Measurements from ENCODE around the gene SYNE1.

Gene SYNE1

DNA sequence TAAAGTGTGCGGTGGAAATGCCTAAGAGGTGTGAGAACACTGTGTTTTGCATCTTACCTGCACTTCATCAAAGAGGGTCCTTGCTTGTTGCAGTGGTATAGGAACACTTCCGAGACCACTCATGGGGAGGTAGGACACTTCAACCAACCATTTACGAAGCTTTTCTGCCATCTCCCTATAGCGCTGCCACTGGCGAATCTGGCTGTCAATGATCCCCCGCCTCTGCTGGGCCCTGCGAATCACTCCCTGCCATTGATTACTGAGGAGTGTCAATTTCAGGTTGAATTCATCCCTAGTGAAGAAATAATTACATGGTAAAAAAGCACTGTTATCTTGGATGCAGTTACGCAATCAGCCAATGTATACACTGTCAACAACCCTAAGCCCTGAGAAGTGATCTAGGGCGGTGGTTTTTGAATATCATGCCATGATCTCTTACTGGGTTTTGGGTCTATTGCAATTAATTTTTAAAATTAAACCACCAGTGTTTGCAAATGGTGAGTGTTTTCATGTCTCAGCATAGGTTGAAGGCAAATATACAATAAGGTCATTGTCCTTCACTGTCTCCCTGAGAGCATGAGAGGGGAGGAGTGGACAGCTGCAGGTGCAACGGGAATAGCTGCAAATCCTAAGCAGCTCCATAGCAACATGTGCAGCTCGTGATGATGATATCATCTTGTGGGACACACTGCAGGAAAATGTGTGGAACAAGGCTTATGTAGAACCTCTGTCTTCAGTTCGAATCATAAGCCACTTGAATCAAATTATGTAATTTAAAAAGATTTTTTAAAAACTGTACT lies 429.0 kb downstream of the SYNE1 start:
- H3K27me3 ChIP-seq (ENCODE audit: insufficient read depth, low read depth, severe bottlenecking), result no peaks in the 10 kb centered on the region
- DNase-seq, result no peak
- TF ChIP-seq, protein P1, sequence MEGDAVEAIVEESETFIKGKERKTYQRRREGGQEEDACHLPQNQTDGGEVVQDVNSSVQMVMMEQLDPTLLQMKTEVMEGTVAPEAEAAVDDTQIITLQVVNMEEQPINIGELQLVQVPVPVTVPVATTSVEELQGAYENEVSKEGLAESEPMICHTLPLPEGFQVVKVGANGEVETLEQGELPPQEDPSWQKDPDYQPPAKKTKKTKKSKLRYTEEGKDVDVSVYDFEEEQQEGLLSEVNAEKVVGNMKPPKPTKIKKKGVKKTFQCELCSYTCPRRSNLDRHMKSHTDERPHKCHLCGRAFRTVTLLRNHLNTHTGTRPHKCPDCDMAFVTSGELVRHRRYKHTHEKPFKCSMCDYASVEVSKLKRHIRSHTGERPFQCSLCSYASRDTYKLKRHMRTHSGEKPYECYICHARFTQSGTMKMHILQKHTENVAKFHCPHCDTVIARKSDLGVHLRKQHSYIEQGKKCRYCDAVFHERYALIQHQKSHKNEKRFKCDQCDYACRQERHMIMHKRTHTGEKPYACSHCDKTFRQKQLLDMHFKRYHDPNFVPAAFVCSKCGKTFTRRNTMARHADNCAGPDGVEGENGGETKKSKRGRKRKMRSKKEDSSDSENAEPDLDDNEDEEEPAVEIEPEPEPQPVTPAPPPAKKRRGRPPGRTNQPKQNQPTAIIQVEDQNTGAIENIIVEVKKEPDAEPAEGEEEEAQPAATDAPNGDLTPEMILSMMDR (IDR thresholded peaks at IDR 0.05; ENCODE audit: low read depth, low read length), result no peak
- no peak overlapping the region for H3K27ac ChIP-seq
- no peaks in the 10 kb centered on the region for H3K9me3 ChIP-seq (ENCODE audit: severe bottlenecking)
- no peaks in the 10 kb centered on the region for H3K36me3 ChIP-seq
- H3K4me3 ChIP-seq (ENCODE audit: low read depth, low read length), result no peak overlapping the region

DNA sequence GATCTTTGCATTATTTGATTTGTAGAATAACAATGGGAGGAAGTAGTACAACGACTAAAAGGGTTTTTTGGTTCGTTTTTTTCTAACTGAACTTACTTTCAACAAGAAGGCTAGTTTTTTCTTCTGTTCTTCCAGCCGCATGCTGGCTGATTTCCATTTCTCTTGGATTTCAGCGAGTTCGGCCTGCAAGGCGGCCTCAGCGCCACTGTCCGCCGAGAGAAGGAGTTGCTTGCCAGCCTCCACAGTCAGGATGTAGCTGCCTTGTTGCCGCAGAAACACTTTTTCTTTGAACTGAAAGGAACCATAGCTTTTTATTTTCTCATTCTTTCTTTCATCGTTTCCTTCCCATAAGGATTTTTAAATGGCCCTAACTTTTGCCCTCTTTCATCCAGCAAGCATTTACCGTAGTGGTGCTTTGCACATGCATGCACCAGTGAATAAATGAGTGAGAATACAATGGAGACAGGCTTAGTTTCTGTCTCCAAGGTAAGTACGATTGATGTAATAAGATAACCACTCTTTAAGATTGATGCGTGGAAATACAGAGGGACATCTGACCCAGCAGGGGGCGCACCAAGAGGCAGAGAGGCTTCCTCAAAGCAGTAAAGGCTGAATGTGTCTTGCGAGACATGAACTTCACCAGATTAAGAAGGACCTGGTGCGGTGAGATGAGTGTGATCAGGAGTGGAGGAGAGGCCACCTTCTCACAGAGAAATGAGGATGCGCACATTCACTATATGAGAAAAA lies 430.9 kb downstream of the SYNE1 start:
- H3K27ac ChIP-seq, result no peak overlapping the region
- DNase-seq, result peak; percentile 27
- H3K9me3 ChIP-seq (ENCODE audit: severe bottlenecking), result no peaks in the 10 kb centered on the region
- no peaks in the 10 kb centered on the region for H3K27me3 ChIP-seq (ENCODE audit: insufficient read depth, low read depth, severe bottlenecking)
- TF ChIP-seq, protein P1 (IDR thresholded peaks at IDR 0.05; ENCODE audit: low read depth, low read length), result peak; percentile 46
- no peaks in the 10 kb centered on the region for H3K36me3 ChIP-seq
- H3K4me3 ChIP-seq (ENCODE audit: low read depth, low read length), result no peak overlapping the region

DNA sequence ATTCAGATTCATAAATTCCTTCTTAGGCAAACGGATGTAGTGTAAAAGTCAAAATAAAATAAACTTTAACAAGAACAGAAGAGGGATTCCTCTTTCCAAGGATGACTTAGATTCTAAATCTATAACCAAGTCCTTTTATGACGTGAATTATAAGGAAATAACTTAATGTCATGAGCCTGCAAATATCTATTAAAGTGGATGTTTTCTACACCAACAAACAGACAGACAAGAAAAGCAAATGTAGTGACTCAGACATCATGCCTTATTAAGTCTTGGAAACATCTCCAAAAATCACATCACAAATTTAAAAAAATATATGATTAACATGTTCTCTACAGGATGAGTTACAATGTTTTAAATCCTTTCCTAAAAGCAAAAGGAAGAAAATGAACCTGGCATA lies 432.6 kb downstream of the SYNE1 start:
- Histone ChIP-seq H3K9me3 (ENCODE audit: severe bottlenecking) (no peaks in the 10 kb centered on the region), H3K27ac (no peak overlapping the region), H3K36me3 (no peaks in the 10 kb centered on the region), H3K27me3 (ENCODE audit: insufficient read depth, low read depth, severe bottlenecking) (no peaks in the 10 kb centered on the region), H3K4me3 (ENCODE audit: low read depth, low read length) (no peak overlapping the region)
- TF ChIP-seq, protein P1 (IDR thresholded peaks at IDR 0.05; ENCODE audit: low read depth, low read length), result no peak
- DNase-seq, result no peak

DNA sequence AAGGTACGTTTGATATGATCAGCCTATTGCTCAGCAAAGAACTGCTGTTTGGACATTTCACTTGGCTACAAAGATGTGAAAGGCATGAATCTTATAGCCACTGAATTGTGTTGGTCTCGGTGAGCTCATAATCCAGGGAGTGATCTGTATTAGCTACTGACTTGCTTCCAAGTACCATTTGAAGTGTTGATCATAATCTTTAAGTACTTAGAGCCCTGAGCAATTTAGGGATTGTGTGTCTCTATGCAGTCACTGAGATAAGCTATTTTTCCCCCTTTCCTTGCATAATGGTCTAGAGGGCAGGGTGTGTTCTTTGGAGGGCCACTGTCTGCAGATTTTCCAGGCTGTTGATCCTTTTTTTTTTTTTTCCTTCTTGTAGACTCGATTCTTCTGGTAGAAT lies 436.0 kb downstream of the SYNE1 start:
- TF ChIP-seq, protein P1 (IDR thresholded peaks at IDR 0.05; ENCODE audit: low read depth, low read length), result no peak

DNA sequence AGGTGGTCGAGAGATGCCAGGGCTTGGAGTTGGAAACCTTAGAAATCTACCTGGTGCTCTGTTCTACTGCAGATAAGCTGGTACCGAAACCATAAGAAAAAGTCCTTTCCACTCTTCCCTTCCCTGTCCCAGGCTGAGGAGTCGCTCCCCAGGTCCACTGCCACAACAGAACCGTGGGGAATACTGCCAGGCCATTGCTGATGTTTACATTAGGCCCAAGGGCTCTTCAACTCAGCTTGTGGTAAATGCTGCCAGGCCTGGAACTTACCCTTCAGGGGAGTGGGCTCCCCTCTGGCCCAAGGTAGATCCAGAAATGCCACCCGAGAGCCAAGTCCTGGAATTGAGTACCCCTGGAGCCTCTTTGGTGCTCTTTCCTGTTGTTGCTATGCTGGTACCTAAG lies 441.3 kb downstream of the SYNE1 start:
- H3K9me3 ChIP-seq (ENCODE audit: severe bottlenecking), result no peaks in the 10 kb centered on the region
- H3K4me3 ChIP-seq (ENCODE audit: low read depth, low read length), result no peak overlapping the region
- DNase-seq, result no peak
- no peak overlapping the region for H3K27ac ChIP-seq
- TF ChIP-seq, protein P1 (IDR thresholded peaks at IDR 0.05; ENCODE audit: low read depth, low read length), result no peak
- H3K27me3 ChIP-seq (ENCODE audit: insufficient read depth, low read depth, severe bottlenecking), result no peaks in the 10 kb centered on the region
- H3K36me3 ChIP-seq, result no peaks in the 10 kb centered on the region

More for the DNA sequence above, 436.0 kb downstream of the SYNE1 start:
- Histone ChIP-seq H3K9me3 (ENCODE audit: severe bottlenecking) (no peaks in the 10 kb centered on the region), H3K27ac (no peak overlapping the region), H3K36me3 (no peaks in the 10 kb centered on the region), H3K27me3 (ENCODE audit: insufficient read depth, low read depth, severe bottlenecking) (no peaks in the 10 kb centered on the region), H3K4me3 (ENCODE audit: low read depth, low read length) (no peak overlapping the region)
- DNase-seq, result no peak

All from WERI-Rb-1 (cell line).